Neutrophil (primary cell): ENCODE measurements around the gene TEKT3.
A peak's percentile ranks its signal among the peaks of the same experiment; 100 is the strongest.

Source experiments
- H3K27ac ChIP-seq: fragments of 200-600 bp; sonication (generic); 2 replicates; pipeline ENCODE4 v1.5.1; 2016; ENCODE audit warnings: mild to moderate bottlenecking, moderate library complexity
- H3K27me3 ChIP-seq: fragments of 200-600 bp; sonication (generic); 2 replicates; pipeline ENCODE4 v1.6.0; 2016; ENCODE audit warnings: mild to moderate bottlenecking
- H3K36me3 ChIP-seq: fragments of 200-600 bp; sonication (generic); 2 replicates; pipeline ENCODE4 v1.5.1; 2017
- H3K4me1 ChIP-seq, 2 experiments: fragments of 200-600 bp in 1 of 2; sonication (generic) in 1 of 2; 1 replicate in 1 of 2; 2 replicates in 1 of 2; pipeline versions ENCODE4 v1.5.1 to v1.6.1; 2013 to 2016; ENCODE audit warnings: low read depth in 1 of 2, low read length in 1 of 2, mild to moderate bottlenecking in 1 of 2, moderate library complexity in 1 of 2; ENCODE audit not compliant: control insufficient read depth in 1 of 2, insufficient read depth in 1 of 2
- H3K4me3 ChIP-seq, 2 experiments: fragments of 200-600 bp in 1 of 2; sonication (generic) in 1 of 2; 1 replicate in 1 of 2; 2 replicates in 1 of 2; pipeline ENCODE4 v1.5.1; 2013 to 2016; ENCODE audit warnings: low read depth in 1 of 2, low read length in 1 of 2, mild to moderate bottlenecking in 1 of 2, moderate library complexity in 1 of 2
- H3K9me3 ChIP-seq: fragments of 200-600 bp; sonication (generic); 2 replicates; pipeline ENCODE4 v1.5.1; 2016
- TF ChIP-seq, protein P1 (sequence below): fragments of 200-600 bp; sonication (generic); IDR thresholded peaks from 2 replicates; pipeline ENCODE4 v1.5.1; 2016; ENCODE audit warnings: antibody characterized with exemption

The TEKT3 gene

DNA sequence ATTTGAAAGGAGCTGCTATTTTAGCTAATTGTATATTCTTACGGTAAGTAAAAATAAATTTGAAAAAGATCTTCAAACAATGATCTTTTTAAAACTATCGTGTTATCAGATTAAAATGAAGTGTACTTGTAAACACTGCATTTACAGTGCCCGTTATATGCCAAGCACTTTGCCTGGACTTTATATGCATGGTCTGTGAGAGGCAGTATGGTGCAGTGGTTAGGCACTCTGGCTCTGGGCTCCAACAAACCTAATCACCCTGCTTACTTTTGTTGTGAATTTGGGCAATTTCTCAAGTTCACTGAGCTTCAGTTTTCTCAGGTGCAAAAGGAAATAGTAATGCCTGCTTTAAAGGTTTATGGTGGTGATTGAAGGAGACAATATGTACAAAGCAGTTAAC, 77.7 kb downstream of the TEKT3 start:
- Histone ChIP-seq H3K4me1 (peaks cover 12 to 13% of the 10 kb centered on the region in 2 experiments), H3K27me3 (peaks cover 100% of the 10 kb centered on the region), H3K9me3 (no peaks in the 10 kb centered on the region), H3K27ac (no peak overlapping the region), H3K4me3 (no peak overlapping the region), H3K36me3 (no peaks in the 10 kb centered on the region)
- TF ChIP-seq, protein P1, sequence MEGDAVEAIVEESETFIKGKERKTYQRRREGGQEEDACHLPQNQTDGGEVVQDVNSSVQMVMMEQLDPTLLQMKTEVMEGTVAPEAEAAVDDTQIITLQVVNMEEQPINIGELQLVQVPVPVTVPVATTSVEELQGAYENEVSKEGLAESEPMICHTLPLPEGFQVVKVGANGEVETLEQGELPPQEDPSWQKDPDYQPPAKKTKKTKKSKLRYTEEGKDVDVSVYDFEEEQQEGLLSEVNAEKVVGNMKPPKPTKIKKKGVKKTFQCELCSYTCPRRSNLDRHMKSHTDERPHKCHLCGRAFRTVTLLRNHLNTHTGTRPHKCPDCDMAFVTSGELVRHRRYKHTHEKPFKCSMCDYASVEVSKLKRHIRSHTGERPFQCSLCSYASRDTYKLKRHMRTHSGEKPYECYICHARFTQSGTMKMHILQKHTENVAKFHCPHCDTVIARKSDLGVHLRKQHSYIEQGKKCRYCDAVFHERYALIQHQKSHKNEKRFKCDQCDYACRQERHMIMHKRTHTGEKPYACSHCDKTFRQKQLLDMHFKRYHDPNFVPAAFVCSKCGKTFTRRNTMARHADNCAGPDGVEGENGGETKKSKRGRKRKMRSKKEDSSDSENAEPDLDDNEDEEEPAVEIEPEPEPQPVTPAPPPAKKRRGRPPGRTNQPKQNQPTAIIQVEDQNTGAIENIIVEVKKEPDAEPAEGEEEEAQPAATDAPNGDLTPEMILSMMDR: no peak

DNA sequence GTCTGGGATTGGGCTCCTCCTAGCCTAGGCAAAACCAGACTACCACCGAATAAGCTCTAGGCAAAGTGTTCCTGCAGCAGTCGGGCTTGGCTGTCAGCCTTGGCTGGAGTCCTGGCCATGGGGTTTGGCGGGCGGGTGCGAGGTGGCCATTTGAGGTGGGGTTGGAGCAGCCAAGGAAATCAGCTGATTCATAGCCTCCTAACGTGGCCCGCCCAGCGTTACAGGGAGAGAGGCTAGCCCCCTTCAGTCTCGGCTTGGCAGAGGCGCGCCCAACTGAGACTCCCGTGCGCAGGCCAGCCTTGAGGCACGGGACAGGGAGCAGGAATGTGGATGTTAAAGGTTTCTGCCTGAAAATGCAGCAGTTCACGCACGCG, 78.2 kb downstream of the TEKT3 start:
- Histone ChIP-seq H3K27ac (no peak overlapping the region), H3K4me3 (no peak overlapping the region), H3K4me1 (peaks cover 12 to 13% of the 10 kb centered on the region in 2 experiments), H3K9me3 (no peaks in the 10 kb centered on the region), H3K27me3 (peaks cover 100% of the 10 kb centered on the region), H3K36me3 (no peaks in the 10 kb centered on the region)
- TF ChIP-seq, protein P1: no peak

DNA sequence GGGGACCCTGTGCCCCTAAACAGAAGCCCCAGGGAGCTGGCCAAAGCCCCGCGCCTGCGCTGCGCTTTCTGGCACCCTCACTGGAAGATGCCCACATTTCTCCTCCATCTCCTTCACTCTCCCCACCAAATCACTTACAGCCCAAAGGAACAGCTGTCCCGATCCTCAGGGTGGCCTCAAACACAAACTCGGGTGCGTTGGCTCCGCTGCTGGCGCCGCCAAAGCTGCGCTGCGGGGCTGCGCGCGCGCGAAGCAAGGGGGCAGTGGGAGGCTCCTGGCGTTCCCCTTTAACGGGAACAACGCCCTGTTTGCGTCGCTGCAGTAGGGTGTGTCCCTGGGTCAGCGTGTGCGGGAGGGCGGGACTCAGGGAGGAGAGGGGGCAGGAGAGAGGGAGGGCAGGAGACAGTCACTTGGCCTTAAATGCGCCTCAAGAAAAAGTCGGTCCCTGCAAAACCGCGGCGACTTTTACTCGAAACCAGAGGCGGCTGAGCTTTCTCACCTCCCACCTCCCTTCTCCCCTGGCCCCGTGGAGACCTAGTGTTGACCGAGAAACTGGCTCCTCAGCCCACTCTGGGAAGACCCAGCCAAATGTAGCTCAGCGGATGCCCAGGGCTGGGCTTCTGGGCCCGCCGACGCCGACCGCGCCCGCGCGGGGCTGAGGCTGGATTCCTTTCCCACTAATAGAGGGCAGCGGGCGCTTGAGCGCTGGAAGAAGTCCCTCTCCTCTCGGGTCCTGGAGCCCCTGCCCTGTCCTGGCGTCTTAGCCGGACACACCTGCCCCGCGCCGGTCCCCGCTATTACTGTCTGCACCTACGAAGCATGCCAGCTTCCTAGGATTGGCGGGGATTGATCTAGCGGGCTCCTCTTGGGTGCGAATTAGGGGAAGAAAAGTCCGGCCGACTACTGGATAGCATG, 78.8 kb downstream of the TEKT3 start:
- TF ChIP-seq, protein P1: no peak
- no peak overlapping the region for H3K4me3 ChIP-seq
- H3K9me3 ChIP-seq: no peaks in the 10 kb centered on the region
- no peak overlapping the region for H3K27ac ChIP-seq
- H3K27me3 ChIP-seq: peaks cover 100% of the 10 kb centered on the region
- no peaks in the 10 kb centered on the region for H3K36me3 ChIP-seq
- H3K4me1 ChIP-seq: peaks cover 13% of the 10 kb centered on the region in 2 experiments

GRCh38 chr17:15261802-15262290, 79.6 kb downstream of the TEKT3 start:
- H3K4me3 ChIP-seq: no peak overlapping the region
- no peaks in the 10 kb centered on the region for H3K9me3 ChIP-seq
- TF ChIP-seq, protein P1: no peak
- H3K27me3 ChIP-seq: peaks cover 100% of the 10 kb centered on the region
- no peaks in the 10 kb centered on the region for H3K36me3 ChIP-seq
- H3K27ac ChIP-seq: no peak overlapping the region
- peaks cover 13 to 17% of the 10 kb centered on the region in 2 experiments for H3K4me1 ChIP-seq

DNA sequence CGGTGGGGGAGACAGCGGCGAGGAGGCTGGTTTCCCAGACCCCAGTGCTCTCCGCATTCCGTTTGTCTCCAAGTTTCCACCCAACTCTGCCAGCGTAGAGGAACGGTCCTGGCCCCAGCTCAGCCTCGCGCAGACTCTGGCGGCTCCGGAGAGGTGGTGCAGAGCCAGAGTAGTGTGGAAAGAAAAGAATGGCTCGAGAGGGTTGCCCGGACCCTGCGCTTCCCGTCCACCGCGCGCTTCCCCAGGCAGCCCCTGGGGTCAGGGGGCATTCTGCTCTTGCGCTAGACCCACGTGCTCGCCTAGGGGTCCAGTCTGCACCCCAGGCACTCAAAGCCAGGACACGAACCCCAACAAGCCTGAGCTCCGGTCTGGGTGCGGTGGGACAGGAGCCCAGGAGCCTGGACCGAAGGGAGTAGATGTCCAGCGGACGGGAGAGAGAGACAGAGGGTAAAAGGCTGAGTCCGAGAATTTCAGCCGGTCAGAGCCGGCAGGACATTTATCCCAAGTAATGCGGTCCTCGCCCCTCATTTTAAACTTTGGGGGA, 80.1 kb downstream of the TEKT3 start:
- H3K27ac ChIP-seq: no peak overlapping the region
- no peaks in the 10 kb centered on the region for H3K36me3 ChIP-seq
- TF ChIP-seq, protein P1: no peak
- H3K4me1 ChIP-seq: peaks cover 13 to 17% of the 10 kb centered on the region in 2 experiments
- no peaks in the 10 kb centered on the region for H3K9me3 ChIP-seq
- peak overlapping the region in 1 of 2 experiments; percentile 58 for H3K4me3 ChIP-seq
- H3K27me3 ChIP-seq: peaks cover 100% of the 10 kb centered on the region
